GM18868 (cell line): ENCODE data around the gene DXO.
"Not testable (repeated sequence)": the region's sequence is repeated elsewhere in the genome, so short reads cannot be mapped to it uniquely, and the experiment has no call there.

ENCODE experiments used
- ATAC-seq: cut with Tn5 transposase; IDR thresholded peaks from one replicate; pipeline ENCODE4 v1.9.1; 2021; ENCODE audit warnings: mild to moderate bottlenecking, moderate library complexity; ENCODE audit not compliant: unreplicated experiment

The DXO gene

GRCh38 chr6:31980195-31980876 is 8.4 kb upstream of the DXO start:
- ATAC-seq: not testable (repeated sequence)

GRCh38 chr6:31979238-31979898 is 7.4 kb upstream of the DXO start:
- ATAC-seq: no peak

- ATAC-seq: no peak
Measured at GRCh38 chr6:31978831-31979230, 6.9 kb upstream of the DXO start.

GRCh38 chr6:31977816-31978431 is 6.0 kb upstream of the DXO start:
- ATAC-seq: no peak

GRCh38 chr6:31976065-31976464 is 4.1 kb upstream of the DXO start:
- not testable (repeated sequence) for ATAC-seq

- ATAC-seq: no peak
Measured at GRCh38 chr6:31972709-31973350, 892 bp upstream of the DXO start.

GRCh38 chr6:31971279-31971992 is 502 bp downstream of the DXO start:
- no peak for ATAC-seq

GRCh38 chr6:31970604-31971271 is 1.2 kb downstream of the DXO start:
- ATAC-seq: no peak

- ATAC-seq: no peak
Measured at GRCh38 chr6:31969712-31970603, 2.0 kb downstream of the DXO start.

GRCh38 chr6:31968791-31969711 is 2.9 kb downstream of the DXO start:
- ATAC-seq: no peak

GRCh38 chr6:31968326-31968725 is 3.6 kb downstream of the DXO start:
- no peak for ATAC-seq

GRCh38 chr6:31967926-31968320 is 4.0 kb downstream of the DXO start:
- no peak for ATAC-seq

GRCh38 chr6:31966997-31967925 is 4.7 kb downstream of the DXO start:
- no peak for ATAC-seq

GRCh38 chr6:31966506-31966905 is 5.4 kb downstream of the DXO start:
- ATAC-seq: no peak

GRCh38 chr6:31965700-31966099 is 6.2 kb downstream of the DXO start:
- ATAC-seq: no peak

GRCh38 chr6:31963921-31964320 is 8.0 kb downstream of the DXO start:
- ATAC-seq: no peak

GRCh38 chr6:31961616-31962015 is 10.3 kb downstream of the DXO start:
- no peak for ATAC-seq
